Endothelial cell (in vitro differentiated cells): ENCODE measurements around the gene XAF1. TPM values are rescaled to one million over a fixed set of nuclear protein-coding genes. Genes with fewer than 3 reads are reported as not detected.
"Not testable (repeated sequence)": the region's sequence is repeated elsewhere in the genome, so short reads cannot be mapped to it uniquely, and the experiment has no call there.

Experiments
- DNase-seq: peaks from one replicate; pipeline ENCODE4 v3.0.0; 2021; ENCODE audit warnings: low spot score
- H3K27ac Mint-ChIP-seq: one replicate; pipeline ENCODE4 v1.8.0; 2021; ENCODE audit warnings: mixed read lengths, inconsistent platforms; ENCODE audit not compliant: unreplicated experiment
- H3K27me3 Mint-ChIP-seq: one replicate; pipeline ENCODE4 v1.8.0; 2021; ENCODE audit warnings: mild to moderate bottlenecking, moderate library complexity, mixed read lengths, inconsistent platforms; ENCODE audit not compliant: unreplicated experiment
- H3K36me3 Mint-ChIP-seq: one replicate; pipeline ENCODE4 v1.8.0; 2021; ENCODE audit warnings: mild to moderate bottlenecking, low read depth, mixed read lengths, inconsistent platforms; ENCODE audit not compliant: unreplicated experiment
- H3K4me1 Mint-ChIP-seq: one replicate; pipeline ENCODE4 v1.8.0; 2021; ENCODE audit warnings: mild to moderate bottlenecking, mixed read lengths, inconsistent platforms; ENCODE audit not compliant: unreplicated experiment
- H3K4me3 Mint-ChIP-seq: one replicate; pipeline ENCODE4 v1.8.0; 2021; ENCODE audit warnings: mild to moderate bottlenecking, mixed read lengths, inconsistent platforms; ENCODE audit not compliant: unreplicated experiment
- H3K9me3 Mint-ChIP-seq: one replicate; pipeline ENCODE4 v1.8.0; 2021; ENCODE audit warnings: mixed read lengths, inconsistent platforms; ENCODE audit not compliant: unreplicated experiment
- total RNA-seq: library from RNA; stranded (reverse); fragmentation: NEBNext Ultra II Directional; extraction: Animal tissue kit (Norgen Biotek cat#: 25700); gene quantifications from one replicate; pipeline ENCODE4 v1.2.1, GENCODE V29; 2021; ENCODE audit not compliant: unreplicated experiment
- TF ChIP-seq, protein P1 (sequence below): fragments of 200-600 bp; sonication (generic); IDR thresholded peaks from one replicate; pipeline ENCODE4 v1.5.0; 2021; ENCODE audit warnings: antibody characterized with exemption; ENCODE audit not compliant: unreplicated experiment

XAF1 gene
- total RNA-seq, 1 donor from 2014 or later: 0.38 TPM

DNA sequence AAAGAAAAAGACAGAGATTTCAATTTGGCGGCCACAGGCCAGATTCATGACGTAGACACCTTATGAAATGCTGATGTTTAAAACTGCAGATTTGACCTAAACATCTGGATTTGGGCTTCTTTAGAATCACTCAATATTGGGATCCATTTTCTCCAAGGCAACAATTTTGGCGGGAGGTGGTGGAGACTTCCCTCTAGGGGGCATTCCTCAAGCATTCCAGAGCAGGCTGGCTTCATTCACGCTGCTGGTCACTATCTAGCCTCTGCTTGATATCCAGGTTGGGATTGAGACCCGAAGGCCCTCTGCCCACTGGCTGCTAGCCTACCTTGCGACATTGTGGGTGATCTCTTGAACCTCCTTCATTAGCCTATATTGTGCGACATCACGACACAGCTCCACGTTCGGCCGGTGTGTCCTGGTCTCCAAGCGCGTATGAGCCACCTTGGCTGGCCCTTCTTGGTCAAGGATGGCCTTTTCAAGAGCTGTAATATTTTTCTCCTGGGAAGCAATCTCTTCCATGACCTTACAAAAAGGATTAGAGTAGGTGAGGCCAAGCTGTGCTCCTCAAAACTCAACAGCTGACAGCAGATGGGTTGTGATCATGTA is 44.7 kb downstream of the XAF1 start:
- no peak for DNase-seq
- no peak overlapping the region for H3K4me3 Mint-ChIP-seq
- no peaks in the 10 kb centered on the region for H3K36me3 Mint-ChIP-seq
- H3K4me1 Mint-ChIP-seq: no peaks in the 10 kb centered on the region
- no peaks in the 10 kb centered on the region for H3K9me3 Mint-ChIP-seq
- TF ChIP-seq, protein P1, sequence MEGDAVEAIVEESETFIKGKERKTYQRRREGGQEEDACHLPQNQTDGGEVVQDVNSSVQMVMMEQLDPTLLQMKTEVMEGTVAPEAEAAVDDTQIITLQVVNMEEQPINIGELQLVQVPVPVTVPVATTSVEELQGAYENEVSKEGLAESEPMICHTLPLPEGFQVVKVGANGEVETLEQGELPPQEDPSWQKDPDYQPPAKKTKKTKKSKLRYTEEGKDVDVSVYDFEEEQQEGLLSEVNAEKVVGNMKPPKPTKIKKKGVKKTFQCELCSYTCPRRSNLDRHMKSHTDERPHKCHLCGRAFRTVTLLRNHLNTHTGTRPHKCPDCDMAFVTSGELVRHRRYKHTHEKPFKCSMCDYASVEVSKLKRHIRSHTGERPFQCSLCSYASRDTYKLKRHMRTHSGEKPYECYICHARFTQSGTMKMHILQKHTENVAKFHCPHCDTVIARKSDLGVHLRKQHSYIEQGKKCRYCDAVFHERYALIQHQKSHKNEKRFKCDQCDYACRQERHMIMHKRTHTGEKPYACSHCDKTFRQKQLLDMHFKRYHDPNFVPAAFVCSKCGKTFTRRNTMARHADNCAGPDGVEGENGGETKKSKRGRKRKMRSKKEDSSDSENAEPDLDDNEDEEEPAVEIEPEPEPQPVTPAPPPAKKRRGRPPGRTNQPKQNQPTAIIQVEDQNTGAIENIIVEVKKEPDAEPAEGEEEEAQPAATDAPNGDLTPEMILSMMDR: no peak
- H3K27ac Mint-ChIP-seq: no peak overlapping the region
- H3K27me3 Mint-ChIP-seq: peaks cover 2% of the 10 kb centered on the region

DNA sequence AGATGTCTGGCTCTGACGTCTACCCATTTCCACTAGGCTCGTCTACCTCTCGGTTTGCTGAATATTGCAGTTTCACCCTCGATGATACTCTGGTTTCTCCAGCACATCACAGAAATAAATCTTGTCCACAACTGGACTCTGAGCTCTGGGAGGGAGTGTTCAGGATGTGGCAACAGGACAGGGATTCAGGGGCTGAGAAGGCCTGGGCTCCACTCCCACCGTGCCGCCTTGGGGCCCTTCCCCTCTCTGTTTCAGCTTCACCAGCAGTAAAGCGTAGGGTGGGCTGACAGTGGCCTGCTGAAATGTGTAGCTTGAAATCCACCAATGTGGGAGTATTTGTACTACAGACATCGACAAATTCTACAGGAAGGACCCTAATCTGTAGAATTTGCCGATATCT is 55.7 kb downstream of the XAF1 start:
- Mint-ChIP-seq H3K27me3 (peaks cover 5% of the 10 kb centered on the region), H3K4me1 (no peaks in the 10 kb centered on the region), H3K36me3 (no peaks in the 10 kb centered on the region), H3K27ac (no peak overlapping the region), H3K9me3 (no peaks in the 10 kb centered on the region), H3K4me3 (no peak overlapping the region)
- DNase-seq: no peak
- TF ChIP-seq, protein P1: no peak

DNA sequence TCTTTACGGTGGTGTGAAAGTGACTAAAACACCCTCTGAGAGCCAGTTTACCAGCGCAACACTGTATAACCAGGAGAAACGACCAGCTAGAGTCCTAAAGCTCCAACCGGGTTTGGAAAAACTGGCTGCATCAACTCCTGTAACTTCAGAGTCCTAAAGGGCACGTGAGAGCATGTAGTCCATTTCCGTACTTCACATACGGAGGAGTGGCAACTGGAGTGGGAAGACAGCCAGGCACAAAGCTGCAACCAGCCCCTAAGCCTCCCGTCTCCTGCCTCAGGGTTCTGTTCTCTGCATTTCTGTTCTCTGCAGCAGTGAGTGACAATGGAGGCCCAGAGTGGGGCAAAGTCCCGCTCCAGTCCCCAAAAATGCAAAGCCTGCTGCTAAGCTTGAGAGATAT is 56.4 kb downstream of the XAF1 start:
- H3K4me3 Mint-ChIP-seq: no peak overlapping the region
- TF ChIP-seq, protein P1: no peak
- no peaks in the 10 kb centered on the region for H3K36me3 Mint-ChIP-seq
- peaks cover 5% of the 10 kb centered on the region for H3K27me3 Mint-ChIP-seq
- no peak overlapping the region for H3K27ac Mint-ChIP-seq
- H3K9me3 Mint-ChIP-seq: no peaks in the 10 kb centered on the region
- DNase-seq: no peak
- no peaks in the 10 kb centered on the region for H3K4me1 Mint-ChIP-seq

DNA sequence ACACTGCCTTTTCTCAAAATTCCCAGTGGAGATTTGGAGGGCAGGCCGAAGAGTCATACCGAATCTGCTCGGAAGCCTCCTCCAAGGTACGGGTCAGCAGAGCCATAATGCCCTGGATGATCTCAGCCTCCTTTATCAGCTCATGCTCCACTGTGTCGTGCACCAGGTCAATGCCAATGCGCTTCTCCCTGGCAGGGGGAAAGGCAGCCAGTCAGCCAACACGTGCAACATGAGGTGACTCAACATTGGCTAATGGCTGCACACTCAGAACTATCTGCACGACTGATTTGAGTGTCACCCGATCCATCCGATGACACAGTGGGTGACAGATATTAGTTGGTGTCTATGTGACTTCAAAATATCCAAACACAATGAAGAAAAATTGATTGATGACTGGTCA is 59.9 kb downstream of the XAF1 start:
- H3K4me3 Mint-ChIP-seq: no peak overlapping the region
- TF ChIP-seq, protein P1: no peak
- no peak overlapping the region for H3K27ac Mint-ChIP-seq
- H3K4me1 Mint-ChIP-seq: no peaks in the 10 kb centered on the region
- H3K9me3 Mint-ChIP-seq: no peaks in the 10 kb centered on the region
- DNase-seq: no peak
- peaks cover 4% of the 10 kb centered on the region for H3K27me3 Mint-ChIP-seq
- no peaks in the 10 kb centered on the region for H3K36me3 Mint-ChIP-seq

DNA sequence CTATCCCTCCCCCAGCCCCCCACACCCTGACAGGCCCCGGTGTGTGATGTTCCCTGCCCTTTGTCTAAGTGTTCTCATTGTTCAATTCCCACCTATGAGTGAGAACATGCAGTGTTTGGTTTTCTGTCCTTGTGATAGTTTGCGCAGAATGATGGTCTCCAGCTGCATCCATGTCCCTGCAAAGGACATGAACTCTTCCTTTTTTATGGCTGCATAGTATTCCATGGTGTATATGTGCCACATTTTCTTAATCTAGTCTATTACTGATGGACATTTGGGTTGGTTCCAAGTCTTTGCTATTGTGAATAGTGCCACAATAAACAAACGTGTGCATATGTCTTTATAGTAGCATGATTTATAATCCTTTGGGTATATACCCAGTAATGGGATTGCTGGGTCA is 60.5 kb downstream of the XAF1 start:
- H3K4me3 Mint-ChIP-seq, DNase-seq, H3K4me1 Mint-ChIP-seq, H3K27me3 Mint-ChIP-seq, H3K27ac Mint-ChIP-seq, H3K9me3 Mint-ChIP-seq, H3K36me3 Mint-ChIP-seq: not testable (repeated sequence)
